GM12891 (cell line): ENCODE measurements around the gene SPATS2.

ENCODE experiments used
- POLR2A ChIP-seq: IDR thresholded peaks from 2 replicates; pipeline ENCODE4 v1.6.1; 2011; ENCODE audit warnings: low read depth, low read length, control low read depth
- POU2F2 ChIP-seq: IDR thresholded peaks from 2 replicates; pipeline ENCODE4 v1.6.1; 2011; ENCODE audit warnings: low read depth, mild to moderate bottlenecking, control low read depth, low read length, moderate library complexity

- TF ChIP-seq POLR2A (no peak), POU2F2 (no peak)
Measured at GRCh38 chr12:49507139-49507538, 139.9 kb downstream of the SPATS2 start.
